Stimulated activated CD8-positive, alpha-beta memory T cell treated with anti-CD3 and anti-CD28 coated beads, Interleukin-15, amount 100 ng/mL, for 4 hours (primary cell): ENCODE results near the gene CNPY1.

Source experiments
- DNase-seq, 2 donors: peaks; one replicate each; pipeline ENCODE4 v3.0.0-alpha.2; 2020; ENCODE audit warnings: low read depth in 2 of 2

CNPY1 gene

GRCh38 chr7:155467846-155468784, 78.2 kb downstream of the CNPY1 start:
- no peak for DNase-seq

- DNase-seq: no peak
These were observed 79.3 kb downstream of the CNPY1 start for GRCh38 chr7:155466814-155467733.

GRCh38 chr7:155466142-155466813, 80.1 kb downstream of the CNPY1 start:
- DNase-seq: no peak

- no peak for DNase-seq
These were observed 80.6 kb downstream of the CNPY1 start for GRCh38 chr7:155465761-155466141.

- no peak for DNase-seq
These were observed 81.2 kb downstream of the CNPY1 start for GRCh38 chr7:155464948-155465739.

GRCh38 chr7:155464183-155464582, 82.2 kb downstream of the CNPY1 start:
- DNase-seq: no peak

GRCh38 chr7:155463114-155463811, 83.1 kb downstream of the CNPY1 start:
- DNase-seq: no peak

GRCh38 chr7:155462163-155462735, 84.1 kb downstream of the CNPY1 start:
- no peak for DNase-seq

- DNase-seq: no peak
These were observed 84.7 kb downstream of the CNPY1 start for GRCh38 chr7:155461631-155462030.

GRCh38 chr7:155460926-155461613, 85.3 kb downstream of the CNPY1 start:
- no peak for DNase-seq

GRCh38 chr7:155459700-155460461, 86.5 kb downstream of the CNPY1 start:
- no peak for DNase-seq

GRCh38 chr7:155458878-155459699, 87.3 kb downstream of the CNPY1 start:
- no peak for DNase-seq

GRCh38 chr7:155458111-155458877, 88.1 kb downstream of the CNPY1 start, which contains the start of gene EN2:
TSS of gene EN2 (plus strand) at chr7:155458129. CDS start at chr7:155458378, 249 bp downstream.
- no peak for DNase-seq

GRCh38 chr7:155457544-155458110, 88.7 kb downstream of the CNPY1 start:
- DNase-seq: no peak

- peak; percentile 10 to 11 for DNase-seq
These were observed 89.4 kb downstream of the CNPY1 start for GRCh38 chr7:155456738-155457543.
